HepG2 (cell line): ENCODE results near the gene LRRC34. TPM values are rescaled to one million over a fixed set of nuclear protein-coding genes. Genes with fewer than 3 reads are reported as not detected.

Experiments
- ATF7 ChIP-seq, 2 experiments: fragments of 450-650 bp in 1 of 2; sonication (generic) in 1 of 2; formaldehyde crosslinking in 1 of 2; IDR thresholded peaks; 2 replicates each; pipeline versions ENCODE4 v1.4.0 to v1.6.1; 2016 to 2020; ENCODE audit warnings: antibody characterized with exemption in 1 of 2, mild to moderate bottlenecking in 1 of 2, missing genetic modification reagents in 1 of 2
- GATAD1 ChIP-seq: IDR thresholded peaks from 2 replicates; pipeline ENCODE4 v1.6.1; 2016; ENCODE audit warnings: missing genetic modification reagents, missing compliant biosample characterization
- HMGXB4 ChIP-seq, 2 experiments: sonication (generic) in 1 of 2; formaldehyde crosslinking in 1 of 2; IDR thresholded peaks; 2 replicates each; pipeline versions ENCODE4 v1.4.0 to v1.6.1; 2018 to 2020; ENCODE audit warnings: missing genetic modification reagents in 2 of 2, borderline replicate concordance in 1 of 2, low read depth in 1 of 2, mild to moderate bottlenecking in 1 of 2, missing biosample characterization in 1 of 2
- HOXA7 ChIP-seq: sonication (generic); formaldehyde crosslinking; IDR thresholded peaks from 2 replicates; pipeline ENCODE4 v1.8.1; 2022; ENCODE audit warnings: mild to moderate bottlenecking, missing genetic modification reagents, moderate library complexity
- MAX ChIP-seq: IDR thresholded peaks from 2 replicates; pipeline ENCODE4 v1.6.1; 2012; ENCODE audit warnings: inconsistent platforms
- NFIC ChIP-seq: IDR thresholded peaks from 2 replicates; pipeline ENCODE4 v1.6.1; 2012; ENCODE audit warnings: mild to moderate bottlenecking, low read length, inconsistent platforms
- PATZ1 ChIP-seq: sonication (generic); formaldehyde crosslinking; IDR thresholded peaks from 2 replicates; pipeline ENCODE4 v1.4.0; 2020; ENCODE audit warnings: missing genetic modification reagents
- SP140L ChIP-seq: sonication (generic); formaldehyde crosslinking; IDR thresholded peaks from 2 replicates; pipeline ENCODE4 v1.4.0; 2020; ENCODE audit warnings: missing genetic modification reagents, borderline replicate concordance
- TEF ChIP-seq: sonication (generic); formaldehyde crosslinking; IDR thresholded peaks from 2 replicates; pipeline ENCODE4 v1.5.0; 2020; ENCODE audit warnings: missing genetic modification reagents
- XRCC5 ChIP-seq: fragments of 200-400 bp; formaldehyde crosslinking; optimal IDR thresholded peaks from 2 replicates; pipeline ENCODE3; 2017; ENCODE audit warnings: mild to moderate bottlenecking, low read length
- YEATS4 ChIP-seq: sonication (generic); formaldehyde crosslinking; IDR thresholded peaks from 2 replicates; pipeline ENCODE4 v1.4.0; 2020; ENCODE audit warnings: missing genetic modification reagents, borderline replicate concordance
- ZBTB25 ChIP-seq: IDR thresholded peaks from 2 replicates; pipeline ENCODE4 v1.6.1; 2018; ENCODE audit warnings: missing genetic modification reagents
- ZEB1 ChIP-seq: IDR thresholded peaks from 2 replicates; pipeline ENCODE4 v1.6.1; 2012; ENCODE audit warnings: mild to moderate bottlenecking, low read depth, inconsistent platforms; ENCODE audit not compliant: insufficient replicate concordance
- ZNF501 ChIP-seq: sonication (generic); formaldehyde crosslinking; IDR thresholded peaks from 2 replicates; pipeline ENCODE4 v1.5.1; 2020; ENCODE audit warnings: mild to moderate bottlenecking, moderate library complexity, missing genetic modification reagents
- polyA plus RNA-seq, 8 experiments: library from polyadenylated mRNA; depleted of rRNA in 3 of 8; stranded (reverse) in 7 of 8; unstranded in 1 of 8; fragments of >200 nt; fragmentation: Illumina TruSeq in 4 of 8; extraction: Trizol in 4 of 8; gene quantifications; 2 replicates each; pipeline versions ENCODE4 v1.2.1 to v1.2.3, GENCODE V29; 2011 to 2016; ENCODE audit warnings: low read depth in 4 of 8, missing spikeins in 1 of 8, mixed read lengths in 1 of 8; ENCODE audit not compliant: insufficient read depth in 1 of 8
- total RNA-seq, 5 experiments: library from RNA; depleted of rRNA; stranded (reverse); fragments of >200 nt; fragmentation: Illumina TruSeq; extraction: Trizol; gene quantifications; 2 replicates each; pipeline ENCODE4 v1.2.3, GENCODE V29; 2016; ENCODE audit warnings: low read depth in 1 of 5

The LRRC34 gene
- total and polyA plus RNA-seq, 2 of the 13 experiments (the other 11 are each of a cell fraction or from before 2014, with no cell fraction given): not detected

- TF ChIP-seq PATZ1 (CRISPR knock-in tag) (0 out of 2 replicates have a peak, but pooled peaks have one; percentile 42), ZBTB25 (0 out of 2 replicates have a peak, but pooled peaks have one; percentile 53), NFIC (peak; percentile 82; the same call in 1 of the 2 replicates), YEATS4 (0 out of 2 replicates have a peak, but pooled peaks have one; percentile 24), TEF (CRISPR knock-in tag) (0 out of 2 replicates have a peak, but pooled peaks have one; percentile 22), SP140L (CRISPR knock-in tag) (peak; percentile 31; the same call in 1 of the 2 replicates), ZEB1 (peak; percentile 68), HMGXB4 (CRISPR knock-in tag; IDR thresholded peaks at IDR 0.05; ENCODE audit: borderline replicate concordance in 1 of 2, low read depth in 1 of 2) (peak; percentile 96 to 97), MAX (no peak; the same call in 1 of the 2 replicates), GATAD1 (CRISPR knock-in tag) (0 out of 2 replicates have a peak, but pooled peaks have one; percentile 8), ATF7 (IDR thresholded peaks at IDR 0.05) (no peak), ATF7 (CRISPR knock-in tag; IDR thresholded peaks at IDR 0.05) (no peak), HOXA7 (CRISPR knock-in tag) (no peak), ZNF501 (CRISPR knock-in tag) (0 out of 2 replicates have a peak, but pooled peaks have one; percentile 20), XRCC5 (peak; percentile 52)
These were observed 41.0 kb downstream of the LRRC34 start (continued) for GRCh38 chr3:169771497-169772304.
